ENCODE measurements around the gene DNER. TPM values are rescaled to one million over a fixed set of nuclear protein-coding genes. Genes with fewer than 3 reads are reported as not detected.

Gene DNER
- total and polyA plus RNA-seq, 2 donors (not counting 3 experiments of a cell fraction or from before 2014, with no cell fraction given): 0.01 TPM; not detected in 1

DNA sequence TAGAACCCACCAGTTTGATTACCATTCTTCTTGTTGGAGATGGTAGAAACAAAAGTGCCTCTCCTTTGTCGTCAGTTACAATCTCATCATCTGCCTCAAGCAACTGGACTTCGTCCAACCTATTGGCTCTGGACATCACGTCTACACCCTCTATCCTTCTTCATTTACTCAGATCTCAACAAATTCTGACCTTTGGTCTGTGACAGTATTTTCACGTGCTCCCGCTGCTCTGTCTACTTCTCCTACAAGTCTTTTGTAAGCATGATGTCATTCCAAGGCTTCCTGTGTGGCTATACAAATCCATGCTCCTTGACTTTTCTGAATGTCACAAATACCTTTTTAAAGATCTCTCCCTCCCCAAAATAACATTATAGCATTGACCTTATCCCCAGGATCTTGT, 400.2 kb downstream of the DNER start:
- Histone ChIP-seq H3K4me2 (ENCODE audit: insufficient read depth, low read length) (no peak overlapping the region), H3K9ac (replicated peaks; ENCODE audit: extremely low read depth, insufficient read depth, low read length) (no peak overlapping the region), H3K79me2 (ENCODE audit: control insufficient read depth, insufficient read depth, low read length) (no peaks in the 10 kb centered on the region), H4K20me1 (replicated peaks; ENCODE audit: control insufficient read depth, extremely low read depth, insufficient read depth, low read length) (no peaks in the 10 kb centered on the region), H2AFZ (ENCODE audit: low read depth, low read length) (no peak overlapping the region), H3K4me1 (ENCODE audit: control insufficient read depth, extremely low read depth, insufficient read depth, low read length) (no peaks in the 10 kb centered on the region), H3K9me1 (replicated peaks; ENCODE audit: control insufficient read depth, extremely low read depth, insufficient read depth, low read length) (no peaks in the 10 kb centered on the region), H3K27me3 (ENCODE audit: control insufficient read depth in 2 of 2, insufficient read depth in 2 of 2, low read length in 2 of 2) (no peaks in the 10 kb centered on the region), H3K9me3 (replicated peaks; ENCODE audit: control insufficient read depth, insufficient read depth, low read length) (peaks cover 11% of the 10 kb centered on the region), H3K27ac (ENCODE audit: insufficient read depth, low read depth, low read length) (no peak overlapping the region), H3K36me3 (ENCODE audit: control insufficient read depth in 2 of 2, extremely low read depth in 1 of 2, insufficient read depth in 2 of 2, low read length in 2 of 2) (no peaks in the 10 kb centered on the region), H3K4me3 (replicated peaks in 1 of 3; ENCODE audit: insufficient read depth in 1 of 3, low read depth in 1 of 3, low read length in 3 of 3) (no peak overlapping the region)
- intact Hi-C loops (cut with micrococcal nuclease): no loop called here
- dilution Hi-C loops (cut with MboI; ENCODE audit: extremely low pct_ligation_motif_present, low sequenced_read_pairs): no loop called here
- no TSS peak for BruUV-seq (replicated peaks)
- ChIA-PET POLR2A (no interaction called here), CTCF (no interaction called here)
- FAIRE-seq (no peak), DNase-seq (ENCODE audit: low read depth, low spot score) (no peak)
- TF ChIP-seq EZH2 (IDR thresholded peaks at IDR 0.05; ENCODE audit: borderline replicate concordance, low read depth, low read length, severe bottlenecking): no peak
- TF ChIP-seq, protein P1, sequence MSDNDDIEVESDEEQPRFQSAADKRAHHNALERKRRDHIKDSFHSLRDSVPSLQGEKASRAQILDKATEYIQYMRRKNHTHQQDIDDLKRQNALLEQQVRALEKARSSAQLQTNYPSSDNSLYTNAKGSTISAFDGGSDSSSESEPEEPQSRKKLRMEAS (IDR thresholded peaks at IDR 0.05; ENCODE audit: insufficient read depth, insufficient read length): no peak
- TF ChIP-seq FOS (IDR thresholded peaks at IDR 0.05; ENCODE audit: borderline replicate concordance, insufficient read depth, low read length): no peak
- no peak for TF ChIP-seq JUN (IDR thresholded peaks at IDR 0.05; ENCODE audit: borderline replicate concordance, insufficient read depth, insufficient read length, low read depth)
- no peak for TF ChIP-seq GATA2 (IDR thresholded peaks at IDR 0.05; ENCODE audit: insufficient read depth, insufficient read length, low read depth, low read length)
- TF ChIP-seq MYC (IDR thresholded peaks at IDR 0.05; ENCODE audit: low read depth, low read length): no peak
- TF ChIP-seq, protein P2, sequence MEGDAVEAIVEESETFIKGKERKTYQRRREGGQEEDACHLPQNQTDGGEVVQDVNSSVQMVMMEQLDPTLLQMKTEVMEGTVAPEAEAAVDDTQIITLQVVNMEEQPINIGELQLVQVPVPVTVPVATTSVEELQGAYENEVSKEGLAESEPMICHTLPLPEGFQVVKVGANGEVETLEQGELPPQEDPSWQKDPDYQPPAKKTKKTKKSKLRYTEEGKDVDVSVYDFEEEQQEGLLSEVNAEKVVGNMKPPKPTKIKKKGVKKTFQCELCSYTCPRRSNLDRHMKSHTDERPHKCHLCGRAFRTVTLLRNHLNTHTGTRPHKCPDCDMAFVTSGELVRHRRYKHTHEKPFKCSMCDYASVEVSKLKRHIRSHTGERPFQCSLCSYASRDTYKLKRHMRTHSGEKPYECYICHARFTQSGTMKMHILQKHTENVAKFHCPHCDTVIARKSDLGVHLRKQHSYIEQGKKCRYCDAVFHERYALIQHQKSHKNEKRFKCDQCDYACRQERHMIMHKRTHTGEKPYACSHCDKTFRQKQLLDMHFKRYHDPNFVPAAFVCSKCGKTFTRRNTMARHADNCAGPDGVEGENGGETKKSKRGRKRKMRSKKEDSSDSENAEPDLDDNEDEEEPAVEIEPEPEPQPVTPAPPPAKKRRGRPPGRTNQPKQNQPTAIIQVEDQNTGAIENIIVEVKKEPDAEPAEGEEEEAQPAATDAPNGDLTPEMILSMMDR (IDR thresholded peaks at IDR 0.05; ENCODE audit: extremely low read depth in 1 of 2, insufficient read depth in 1 of 2, low read depth in 1 of 2, low read length in 2 of 2): no peak
- no peak for TF ChIP-seq POLR2A (IDR thresholded peaks at IDR 0.05; ENCODE audit: low read depth, low read length)
- TF ChIP-seq POLR2AphosphoS5 (IDR thresholded peaks at IDR 0.05; ENCODE audit: insufficient read depth, low read depth, low read length): no peak
